HG03558 (cell line): ENCODE measurements around the gene LRBA.

ENCODE experiments used
- ATAC-seq: cut with Tn5 transposase; IDR thresholded peaks from one replicate; pipeline ENCODE4 v1.9.1; 2021; ENCODE audit warnings: moderate number of reproducible peaks; ENCODE audit not compliant: unreplicated experiment; ENCODE audit errors: extremely low read depth

LRBA gene

DNA sequence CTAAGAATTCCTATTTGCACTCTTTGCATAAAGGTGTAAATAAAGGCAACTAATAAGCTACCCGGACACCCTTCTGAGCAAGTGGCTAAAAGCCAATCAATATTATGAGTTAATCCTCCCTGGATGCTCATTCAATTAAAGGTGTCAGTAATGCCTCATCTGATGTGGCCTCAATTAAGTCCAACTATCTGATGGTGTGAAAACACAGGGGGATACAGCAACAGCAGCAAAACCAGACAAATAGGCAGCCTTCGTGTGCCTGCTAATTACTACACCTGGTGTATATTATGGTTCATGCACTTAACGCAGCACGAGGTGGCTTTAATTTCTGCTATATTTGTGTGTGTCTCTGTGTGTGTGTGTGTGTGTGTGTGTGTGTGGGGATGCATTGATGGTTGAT, 692.4 kb downstream of the LRBA start:
- no peak for ATAC-seq

DNA sequence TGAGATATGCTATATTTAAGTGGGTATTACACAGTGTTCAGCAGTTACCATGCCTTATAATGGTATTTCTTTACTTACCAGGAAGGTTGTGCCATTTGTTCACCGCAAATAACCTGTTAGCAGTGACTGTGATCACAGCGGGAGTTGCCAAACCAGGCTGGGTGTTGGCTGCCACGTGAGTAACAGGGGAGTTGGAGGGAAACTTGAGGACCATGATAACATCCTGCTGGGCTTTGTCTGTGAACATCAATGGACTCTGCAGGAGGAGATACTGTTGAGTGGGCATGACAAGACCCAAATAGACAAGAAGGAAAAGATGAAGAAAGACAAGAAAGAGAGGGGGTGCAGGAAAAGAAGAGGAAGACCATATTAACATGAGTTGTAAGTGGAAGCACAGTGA, 694.0 kb downstream of the LRBA start:
- no peak for ATAC-seq

DNA sequence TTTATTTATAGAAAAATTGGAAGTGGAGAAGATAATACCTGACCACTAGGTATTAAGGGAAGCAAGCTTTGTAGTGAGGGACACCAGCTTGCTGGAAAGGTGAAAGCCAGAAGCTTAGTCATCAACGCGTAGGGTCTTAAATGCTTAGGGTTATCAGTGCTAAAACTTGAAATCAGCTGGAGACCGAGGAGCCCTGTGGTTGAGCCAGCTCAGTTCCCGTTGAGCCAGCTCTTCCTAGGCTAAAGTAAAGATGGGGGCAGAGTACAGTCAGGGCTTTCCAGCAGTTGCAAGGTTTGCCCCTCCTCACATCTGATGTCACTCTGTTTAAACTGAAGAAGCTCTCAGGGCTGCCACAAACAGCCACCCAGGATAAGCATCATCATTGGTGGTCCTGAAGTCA, 696.1 kb downstream of the LRBA start:
- ATAC-seq: no peak

DNA sequence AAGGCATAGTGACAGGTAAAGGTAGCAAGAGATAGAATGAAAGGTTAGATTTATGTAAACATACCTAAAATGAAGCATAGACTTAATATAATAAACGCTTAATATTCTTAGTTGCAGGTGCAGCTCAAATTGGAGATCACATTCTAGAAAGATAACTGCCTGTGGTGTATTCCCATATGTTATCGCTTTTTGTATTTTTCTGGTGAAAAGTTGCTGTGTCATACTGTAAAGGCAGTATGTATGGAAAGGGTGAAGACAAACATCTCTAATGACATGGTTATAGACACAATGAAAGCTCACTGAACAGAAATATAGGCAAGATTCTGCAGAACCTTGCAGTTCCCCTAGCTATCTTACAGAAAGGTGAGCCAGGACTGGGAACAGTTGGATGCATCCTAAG, 696.6 kb downstream of the LRBA start:
- no peak for ATAC-seq

DNA sequence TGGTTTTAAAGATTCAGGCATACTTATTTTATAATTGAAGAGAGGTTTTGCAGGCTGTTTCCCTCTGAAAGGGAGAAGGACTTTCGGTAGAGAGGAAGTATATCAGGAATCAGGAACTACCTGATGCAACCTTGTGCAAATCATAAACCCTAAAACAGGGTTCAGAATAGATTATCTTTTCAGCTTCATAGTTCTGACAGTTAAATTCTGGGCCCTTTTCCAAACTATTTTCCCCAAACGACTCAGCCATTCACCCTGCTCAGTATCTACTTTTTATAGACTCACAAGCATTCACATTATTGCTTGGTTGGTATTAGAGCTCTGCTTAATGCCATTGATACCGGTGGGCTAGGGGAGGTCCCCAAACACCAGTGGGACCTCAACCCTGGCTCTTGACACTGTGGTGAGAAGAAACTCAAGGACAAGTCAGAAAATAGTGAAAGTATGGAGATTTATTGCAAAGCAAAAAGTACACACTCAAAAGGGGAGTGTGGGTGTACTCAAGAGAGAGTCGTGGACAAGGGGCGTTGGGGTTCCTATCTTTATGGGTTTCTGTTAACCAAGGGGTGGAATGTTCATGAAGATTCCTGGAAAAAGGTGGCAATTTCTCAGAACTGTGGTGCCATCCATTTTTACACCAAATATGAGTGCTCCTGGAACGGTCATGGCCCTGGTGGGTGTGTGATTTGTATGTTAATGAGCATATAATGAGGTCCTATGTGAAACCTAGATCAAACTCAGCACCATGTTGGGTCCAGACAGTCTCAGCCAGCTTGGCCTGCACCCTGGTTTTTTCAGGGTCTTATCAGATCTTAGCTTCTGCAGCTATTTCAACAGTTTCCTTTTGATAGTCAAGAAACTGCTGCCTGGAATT, 698.5 kb downstream of the LRBA start:
- no peak for ATAC-seq

DNA sequence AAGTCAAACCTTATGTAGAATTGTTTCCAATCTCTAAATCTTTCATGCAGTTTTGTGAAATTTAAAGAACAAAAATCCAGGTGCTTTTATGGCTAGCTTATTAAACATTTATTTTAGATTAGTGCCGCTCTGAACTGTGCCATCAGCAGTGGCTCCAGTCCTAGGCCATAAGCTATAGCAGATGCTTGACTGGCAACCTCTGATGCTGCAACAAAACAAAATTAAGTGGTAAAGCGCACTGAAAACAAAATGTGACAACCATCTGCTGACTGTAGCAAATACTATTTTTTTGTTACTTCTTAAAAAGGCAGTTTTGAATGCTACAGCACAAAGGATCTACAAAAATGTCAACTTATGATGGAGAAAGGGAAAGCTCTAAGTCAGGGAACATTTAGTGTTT, 699.4 kb downstream of the LRBA start:
- ATAC-seq: no peak

DNA sequence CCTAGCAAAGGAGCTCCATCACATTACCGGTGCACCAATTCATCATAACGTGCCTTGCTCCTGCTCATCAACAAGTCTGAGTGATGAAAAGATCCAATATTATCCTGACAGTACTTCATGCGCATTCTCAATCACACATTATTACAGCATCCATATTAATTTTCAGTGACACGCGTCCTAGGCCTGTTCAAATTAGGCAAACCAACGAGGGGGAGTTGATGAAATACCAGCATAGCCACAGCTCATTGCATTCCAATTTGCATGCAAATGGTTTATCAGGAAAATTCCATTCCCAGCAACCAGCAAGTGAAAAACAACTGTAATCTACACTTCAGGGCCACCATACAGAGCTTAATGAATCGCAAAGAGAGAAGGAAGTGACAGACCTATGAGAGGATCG, 699.9 kb downstream of the LRBA start:
- no peak for ATAC-seq

DNA sequence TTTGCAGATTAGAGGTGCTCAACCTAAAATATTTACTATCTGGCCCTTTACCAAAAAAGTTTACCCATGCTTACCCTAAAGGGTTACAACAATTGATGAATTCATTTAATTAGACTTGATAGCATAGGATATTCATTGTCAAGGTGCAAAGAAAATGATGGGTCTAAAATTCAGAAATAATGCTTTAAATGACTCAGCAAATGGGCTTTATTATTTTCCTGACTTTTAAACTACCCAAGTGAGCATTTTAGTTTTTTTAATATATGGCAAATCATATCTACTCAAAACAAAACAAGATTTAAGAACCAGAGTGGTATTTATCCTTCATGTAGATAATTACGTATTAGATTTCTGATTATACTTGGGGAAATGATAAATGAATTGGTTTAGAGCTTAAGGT, 701.1 kb downstream of the LRBA start:
- no peak for ATAC-seq

DNA sequence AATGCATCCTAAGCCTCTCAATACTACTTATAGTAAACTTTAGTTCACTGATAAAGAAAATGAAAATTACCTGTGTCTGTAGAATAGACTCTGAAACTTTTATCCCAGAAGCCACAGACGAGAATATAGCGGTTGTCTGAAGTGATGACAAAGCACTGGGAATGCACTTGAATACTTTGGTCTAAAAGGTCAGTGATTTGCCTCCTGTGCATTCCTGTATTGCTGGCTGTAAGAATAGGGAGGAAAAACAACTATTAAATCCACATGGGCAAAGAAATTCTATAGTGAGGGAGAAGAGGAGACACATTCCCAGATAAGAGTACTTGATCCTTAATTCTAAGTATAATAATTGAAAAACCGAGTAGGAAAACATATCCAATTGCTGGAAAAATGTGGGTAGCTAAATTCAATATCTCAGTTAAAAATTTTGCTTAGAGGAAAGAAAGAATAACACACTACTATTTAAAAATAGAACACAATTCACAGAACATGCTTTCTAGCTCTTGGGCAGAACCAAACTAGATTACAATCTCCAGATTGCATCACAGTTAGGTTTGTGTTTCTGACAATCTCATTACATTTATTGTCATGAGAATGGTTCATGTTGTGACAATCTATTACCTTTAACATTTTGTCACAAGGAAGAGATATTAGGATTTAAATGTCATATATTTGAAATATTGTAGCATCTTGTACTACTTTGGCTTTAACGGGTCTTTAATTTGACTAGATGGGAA, 704.8 kb downstream of the LRBA start:
- ATAC-seq: no peak

DNA sequence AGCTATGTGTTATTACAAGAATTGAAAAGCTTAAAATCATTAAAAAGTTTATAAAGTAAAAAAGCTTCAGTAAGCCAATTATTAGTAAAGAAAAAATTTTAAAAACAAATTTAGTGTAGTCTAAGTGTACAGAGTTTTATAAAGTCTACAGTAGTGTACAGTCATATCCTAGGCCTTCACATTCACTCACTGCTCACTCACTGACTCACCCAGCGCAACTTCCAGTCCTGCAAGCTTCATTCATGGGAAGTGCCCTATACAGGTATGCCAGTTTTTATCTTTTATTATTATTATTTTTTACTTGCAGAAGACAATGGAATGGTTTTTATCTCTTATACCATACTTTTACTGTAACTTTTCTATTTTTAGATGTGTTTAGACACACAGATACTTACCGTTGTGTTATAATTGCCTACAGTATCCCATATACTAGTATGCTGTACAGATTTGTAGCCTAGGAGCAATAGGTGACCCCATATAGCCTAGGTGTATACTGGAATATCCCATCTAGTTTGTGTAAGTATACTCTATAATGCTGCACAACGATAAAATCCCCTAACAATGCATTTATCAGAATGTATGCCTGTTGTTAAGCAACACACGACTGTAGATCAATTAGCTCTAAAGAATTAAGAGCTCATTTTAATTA, 706.1 kb downstream of the LRBA start:
- no peak for ATAC-seq

DNA sequence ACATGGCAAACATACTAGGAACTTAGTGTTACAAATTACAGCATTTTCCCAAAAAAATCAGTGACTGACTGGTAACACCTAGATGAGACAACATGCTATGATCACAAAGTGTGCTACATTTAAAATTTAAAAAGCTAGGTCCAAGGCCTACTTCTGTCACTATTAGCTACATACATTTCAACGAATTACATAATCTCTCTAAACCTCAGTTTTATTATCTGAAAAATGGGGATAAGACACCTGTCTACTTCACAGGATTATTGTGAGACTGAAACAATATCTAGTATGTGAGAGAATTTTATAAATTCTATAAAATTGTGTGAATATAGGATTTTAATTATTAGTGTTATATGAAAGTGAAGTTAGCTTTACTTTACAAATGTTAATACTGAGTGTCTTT, 708.4 kb downstream of the LRBA start:
- no peak for ATAC-seq

DNA sequence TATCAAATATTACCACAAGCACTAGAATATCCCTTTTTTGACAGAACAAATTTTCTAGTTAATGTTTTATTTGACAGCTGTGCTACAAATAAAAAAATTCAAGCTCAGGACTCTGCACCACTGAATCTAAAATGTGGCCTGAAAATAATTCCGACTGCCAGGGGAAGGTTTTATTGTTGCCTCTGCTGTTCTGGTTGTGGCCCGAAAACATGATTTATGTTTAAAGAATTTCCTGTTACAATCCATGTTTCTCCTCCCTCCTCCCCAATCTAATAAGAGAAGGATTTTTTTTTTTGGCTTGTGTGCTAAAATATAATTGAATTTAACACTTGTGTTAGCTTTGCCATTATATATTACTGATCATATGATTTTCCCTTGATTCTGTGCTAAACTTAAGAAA, 709.1 kb downstream of the LRBA start:
- no peak for ATAC-seq

DNA sequence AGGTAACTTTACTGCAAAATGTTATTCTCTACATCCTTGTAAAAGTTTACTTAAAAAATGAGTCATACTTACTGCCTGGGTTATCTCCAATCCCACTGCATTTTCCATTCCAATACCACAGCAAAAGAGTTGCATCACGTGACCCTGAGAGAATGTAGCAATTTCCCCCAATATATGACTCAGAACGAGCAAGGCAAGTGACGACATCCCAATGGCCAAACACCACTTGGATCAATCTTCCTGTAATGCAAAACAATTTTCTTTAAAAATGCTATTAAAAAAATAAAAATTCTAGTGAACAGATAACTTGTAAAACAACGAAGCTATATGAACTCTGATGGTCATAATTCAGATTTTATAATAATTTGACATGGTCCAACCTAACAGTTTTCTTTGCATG, 712.5 kb downstream of the LRBA start:
- ATAC-seq: no peak

DNA sequence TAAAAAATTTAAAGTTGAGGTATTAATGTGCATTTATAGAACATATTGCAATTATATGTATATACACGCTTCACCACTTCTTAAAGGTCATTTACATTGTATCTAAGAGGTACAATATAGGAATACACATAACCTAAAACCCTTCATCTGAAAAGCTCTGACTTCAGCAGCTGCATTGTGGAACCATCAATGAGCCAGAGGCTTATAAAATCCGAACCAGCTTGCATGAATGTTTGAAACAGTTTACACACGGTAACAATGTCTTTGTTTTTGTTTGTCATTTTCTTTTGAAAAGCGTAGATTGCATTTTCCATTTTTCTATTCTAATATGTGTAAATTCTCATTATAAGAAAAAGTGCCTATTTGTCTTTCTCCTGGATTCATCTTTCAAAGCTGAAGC, 715.3 kb downstream of the LRBA start:
- ATAC-seq: no peak

DNA sequence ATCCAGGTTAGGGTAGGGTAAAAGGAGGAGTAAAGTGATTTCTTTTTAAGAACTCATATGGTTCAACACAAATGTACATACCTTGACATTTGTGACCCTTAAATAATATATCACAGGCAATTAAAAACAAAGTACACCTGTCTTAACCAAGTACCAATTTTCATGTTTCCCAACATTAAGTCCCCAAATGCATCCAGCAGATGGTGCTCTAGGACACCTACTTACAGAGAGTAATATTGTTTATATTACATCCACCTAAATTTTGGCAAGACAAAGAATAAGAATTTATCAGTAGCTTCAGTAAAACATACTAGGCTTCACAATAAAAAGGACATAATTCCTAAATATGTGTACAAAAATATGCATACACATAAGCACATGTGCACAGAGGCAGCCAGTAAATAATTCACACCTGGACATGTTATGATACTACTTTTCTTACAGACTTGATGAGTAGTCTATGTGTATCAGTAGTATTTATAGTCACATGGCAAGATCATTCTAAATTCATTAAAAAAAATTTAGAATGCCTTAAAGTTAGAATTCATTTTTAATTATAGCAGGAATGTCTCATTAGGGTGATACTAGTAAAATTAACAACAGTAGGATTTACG, 717.1 kb downstream of the LRBA start:
- no peak for ATAC-seq

DNA sequence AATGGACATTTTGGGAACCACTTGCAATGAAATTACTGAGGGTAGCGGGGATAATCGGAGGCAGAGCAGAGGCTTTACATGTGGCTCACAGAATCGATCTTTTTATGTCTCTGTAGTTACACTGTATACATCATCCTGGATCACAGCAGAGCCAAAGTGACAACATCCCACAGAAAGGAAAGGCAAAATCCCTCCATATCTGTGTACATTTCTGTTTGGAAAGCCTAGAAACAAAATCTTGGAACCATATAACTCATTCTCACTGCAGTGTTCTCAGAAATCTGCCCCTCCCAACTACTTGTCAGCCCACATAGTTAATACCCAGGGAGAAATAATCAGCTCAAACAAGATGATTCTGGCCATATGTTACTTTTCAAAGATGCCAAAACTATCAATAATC, 725.2 kb downstream of the LRBA start:
- no peak for ATAC-seq

DNA sequence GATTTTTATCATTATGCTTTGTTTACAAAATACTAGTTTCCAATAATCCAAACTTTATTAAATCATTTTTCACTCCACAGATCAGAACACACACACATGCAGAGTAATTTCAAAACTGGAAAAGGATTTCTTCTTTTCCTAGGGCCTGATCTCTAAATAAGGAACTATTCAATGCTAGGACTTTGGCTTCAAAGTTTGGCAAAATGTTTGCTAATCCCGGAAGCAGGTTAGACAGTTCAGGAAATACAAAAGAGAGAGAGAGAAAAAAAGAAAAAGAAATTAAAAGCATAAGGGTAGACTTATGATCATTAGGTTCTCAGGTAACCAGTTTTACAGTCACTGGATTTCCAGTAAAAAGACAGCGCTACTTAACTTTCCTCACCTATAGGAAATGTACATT, 725.9 kb downstream of the LRBA start:
- ATAC-seq: no peak

DNA sequence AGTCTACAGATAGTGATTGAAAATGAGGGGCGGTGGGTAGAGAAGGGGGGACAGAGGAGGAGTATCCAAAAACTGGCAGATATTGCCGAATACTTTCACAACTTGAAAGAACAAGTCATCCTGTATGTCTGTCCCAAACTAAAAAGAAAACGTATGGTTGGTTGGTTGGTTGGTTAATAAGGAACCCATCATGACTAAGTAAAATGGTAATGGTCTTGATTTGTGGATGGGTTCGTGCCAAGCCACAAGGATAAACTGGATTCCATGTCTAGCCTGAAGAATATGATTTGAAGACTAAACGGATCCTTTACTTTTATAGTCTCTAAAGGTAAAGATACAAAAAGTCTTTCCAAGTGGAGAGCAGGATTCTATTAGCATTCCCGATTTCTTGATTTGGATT, 728.4 kb downstream of the LRBA start:
- no peak for ATAC-seq

DNA sequence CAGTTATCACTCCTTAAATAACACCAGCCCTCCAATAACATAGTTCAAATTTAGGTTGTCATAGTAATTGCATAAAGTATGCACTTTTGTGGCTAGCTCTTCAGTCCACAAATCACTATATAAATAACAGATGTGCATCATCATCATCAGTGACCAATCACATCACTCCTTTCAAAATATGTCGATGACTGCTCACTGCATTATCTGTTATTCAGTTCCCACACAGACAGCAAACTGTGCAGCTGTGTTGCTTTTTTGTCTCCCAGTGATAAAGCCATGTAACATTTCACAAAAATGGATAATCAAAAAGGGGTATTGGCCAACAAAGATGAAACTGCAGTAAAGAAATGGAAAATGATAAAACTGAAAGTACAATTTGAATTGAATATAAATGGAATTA, 731.4 kb downstream of the LRBA start:
- no peak for ATAC-seq

DNA sequence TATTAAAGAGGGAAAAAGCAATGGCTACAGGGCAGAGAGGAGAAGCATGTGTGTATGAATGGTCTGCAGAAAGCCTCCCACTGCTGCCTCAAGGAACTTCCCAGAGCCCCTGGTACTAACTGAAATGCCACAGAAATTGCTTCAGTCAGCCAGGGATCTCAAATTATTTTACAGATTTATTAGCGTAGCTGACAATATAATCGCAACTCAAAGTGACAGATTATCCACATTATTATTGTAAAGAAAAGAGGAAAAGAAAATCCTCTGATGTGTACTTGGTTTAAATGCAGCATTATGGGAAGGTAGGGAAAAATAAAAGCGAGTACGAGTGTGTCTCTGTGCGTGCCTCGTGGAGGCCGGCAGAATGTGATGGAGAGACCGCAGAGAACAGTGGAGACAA, 734.1 kb downstream of the LRBA start:
- ATAC-seq: no peak
